WTC11 (cell line): ENCODE data around the gene CUL4A. TPM values are rescaled to one million over a fixed set of nuclear protein-coding genes. Genes with fewer than 3 reads are reported as not detected.
A peak's percentile ranks its signal among the peaks of the same experiment; 100 is the strongest.

Source experiments
- ATAC-seq: fragments of 200-7000 bp; cut with Tn5 transposase; 2 replicates; pipeline ENCODE4 v1.10.0; 2021; ENCODE audit warnings: mild to moderate bottlenecking, moderate library complexity
- CTCF ChIA-PET: fragments of 300-600 bp; sonication (Branson Sonifier 250); formaldehyde crosslinking; loops from one replicate; lab custom pipeline; 2021; ENCODE audit warnings: antibody characterized with exemption; lab: Charles Lee
- POLR2A ChIA-PET: fragments of 350-600 bp; sonication (Branson Sonifier 250); formaldehyde crosslinking; loops from one replicate; lab custom pipeline; 2021; ENCODE audit warnings: antibody characterized with exemption; lab: Charles Lee
- DNase-seq: peaks from one replicate; pipeline ENCODE4 v3.0.0; 2021; ENCODE audit warnings: low spot score
- H3K27ac Mint-ChIP-seq: 2 replicates; pipeline ENCODE4 v1.8.0; 2021; ENCODE audit warnings: mixed read lengths
- H3K27me3 Mint-ChIP-seq: 2 replicates; pipeline ENCODE4 v1.8.0; 2021; ENCODE audit warnings: low read depth, mild to moderate bottlenecking, moderate library complexity, mixed read lengths
- H3K36me3 Mint-ChIP-seq: 2 replicates; pipeline ENCODE4 v1.8.0; 2021; ENCODE audit warnings: mixed read lengths
- H3K4me1 Mint-ChIP-seq: 2 replicates; pipeline ENCODE4 v1.8.0; 2022; ENCODE audit warnings: mixed read lengths
- H3K4me3 Mint-ChIP-seq: 2 replicates; pipeline ENCODE4 v1.8.0; 2021; ENCODE audit warnings: mild to moderate bottlenecking, moderate library complexity, mixed read lengths
- H3K9me3 Mint-ChIP-seq: 2 replicates; pipeline ENCODE4 v1.8.0; 2021; ENCODE audit warnings: mixed read lengths
- ATF3 ChIP-seq: sonication (generic); formaldehyde crosslinking; conservative IDR thresholded peaks from 2 replicates; pipeline ENCODE4 v1.8.1; 2022; ENCODE audit warnings: mild to moderate bottlenecking, missing genetic modification reagents
- CBFB ChIP-seq: sonication (generic); formaldehyde crosslinking; IDR thresholded peaks from 2 replicates; pipeline ENCODE4 v1.8.1; 2022; ENCODE audit warnings: mild to moderate bottlenecking, low read depth, missing genetic modification reagents
- EMX1 ChIP-seq: fragments of 250-450 bp; sonication (Bioruptor Pico); IDR thresholded peaks from 2 replicates; pipeline ENCODE4 v1.8.0; 2021; ENCODE audit warnings: mild to moderate bottlenecking
- ERG ChIP-seq: fragments of 250-450 bp; sonication (Bioruptor Pico); IDR thresholded peaks from 2 replicates; pipeline ENCODE4 v1.8.0; 2021; ENCODE audit warnings: mild to moderate bottlenecking
- ESRRA ChIP-seq: sonication (generic); formaldehyde crosslinking; IDR thresholded peaks from 2 replicates; pipeline ENCODE4 v1.8.1; 2022; ENCODE audit warnings: mild to moderate bottlenecking, missing genetic modification reagents, borderline replicate concordance
- FOXJ3 ChIP-seq: sonication (generic); formaldehyde crosslinking; IDR thresholded peaks from 2 replicates; pipeline ENCODE4 v1.9.0; 2021; ENCODE audit warnings: missing genetic modification reagents, mild to moderate bottlenecking, borderline replicate concordance
- GABPB1 ChIP-seq: sonication (generic); formaldehyde crosslinking; IDR thresholded peaks from 2 replicates; pipeline ENCODE4 v1.8.1; 2023; ENCODE audit warnings: mild to moderate bottlenecking, missing genetic modification reagents
- HMGA2 ChIP-seq: fragments of 250-450 bp; sonication (Bioruptor Pico); IDR thresholded peaks from 2 replicates; pipeline ENCODE4 v1.4.0; 2021; ENCODE audit warnings: mild to moderate bottlenecking, moderate library complexity
- RORB ChIP-seq: fragments of 250-450 bp; sonication (Bioruptor Pico); IDR thresholded peaks from 2 replicates; pipeline ENCODE4 v1.9.0; 2021; ENCODE audit warnings: mild to moderate bottlenecking
- SP1 ChIP-seq: sonication (generic); formaldehyde crosslinking; conservative IDR thresholded peaks from 2 replicates; pipeline ENCODE4 v1.8.1; 2022; ENCODE audit warnings: missing genetic modification reagents
- TCF7 ChIP-seq: sonication (generic); formaldehyde crosslinking; IDR thresholded peaks from 2 replicates; pipeline ENCODE4 v1.8.0; 2022; ENCODE audit warnings: mild to moderate bottlenecking, low read depth, missing genetic modification reagents, moderate library complexity
- ZBTB21 ChIP-seq: sonication (generic); formaldehyde crosslinking; IDR thresholded peaks from 2 replicates; pipeline ENCODE4 v1.8.1; 2023; ENCODE audit warnings: mild to moderate bottlenecking, missing genetic modification reagents, borderline replicate concordance
- ZNF512 ChIP-seq: sonication (generic); formaldehyde crosslinking; IDR thresholded peaks from 2 replicates; pipeline ENCODE4 v1.8.1; 2022; ENCODE audit warnings: missing genetic modification reagents, borderline replicate concordance
- total RNA-seq: library from RNA; stranded (reverse); gene quantifications from 3 replicates; pipeline ENCODE4 v1.2.3, GENCODE V29; 2021
- TF ChIP-seq, protein P1 (sequence below): sonication (generic); formaldehyde crosslinking; IDR thresholded peaks from 2 replicates; pipeline ENCODE4 v1.8.1; 2022; ENCODE audit warnings: low read depth, mild to moderate bottlenecking, moderate library complexity, missing genetic modification reagents, borderline replicate concordance
- TF ChIP-seq, protein P2 (sequence below): fragments of 250-450 bp; sonication (Bioruptor Pico); IDR thresholded peaks from 2 replicates; pipeline ENCODE4 v1.9.0; 2021; ENCODE audit warnings: mild to moderate bottlenecking, borderline replicate concordance
- TF ChIP-seq, protein P3 (sequence below): sonication (generic); formaldehyde crosslinking; IDR thresholded peaks from 2 replicates; pipeline ENCODE4 v1.8.0; 2022; ENCODE audit warnings: mild to moderate bottlenecking, missing genetic modification reagents
- TF ChIP-seq, protein P4 (sequence below): sonication (generic); formaldehyde crosslinking; IDR thresholded peaks from 2 replicates; pipeline ENCODE4 v1.8.0; 2022; ENCODE audit warnings: mild to moderate bottlenecking, missing genetic modification reagents

CUL4A gene
- total RNA-seq, 1 experiment from 2014 or later: 99.9 TPM

DNA sequence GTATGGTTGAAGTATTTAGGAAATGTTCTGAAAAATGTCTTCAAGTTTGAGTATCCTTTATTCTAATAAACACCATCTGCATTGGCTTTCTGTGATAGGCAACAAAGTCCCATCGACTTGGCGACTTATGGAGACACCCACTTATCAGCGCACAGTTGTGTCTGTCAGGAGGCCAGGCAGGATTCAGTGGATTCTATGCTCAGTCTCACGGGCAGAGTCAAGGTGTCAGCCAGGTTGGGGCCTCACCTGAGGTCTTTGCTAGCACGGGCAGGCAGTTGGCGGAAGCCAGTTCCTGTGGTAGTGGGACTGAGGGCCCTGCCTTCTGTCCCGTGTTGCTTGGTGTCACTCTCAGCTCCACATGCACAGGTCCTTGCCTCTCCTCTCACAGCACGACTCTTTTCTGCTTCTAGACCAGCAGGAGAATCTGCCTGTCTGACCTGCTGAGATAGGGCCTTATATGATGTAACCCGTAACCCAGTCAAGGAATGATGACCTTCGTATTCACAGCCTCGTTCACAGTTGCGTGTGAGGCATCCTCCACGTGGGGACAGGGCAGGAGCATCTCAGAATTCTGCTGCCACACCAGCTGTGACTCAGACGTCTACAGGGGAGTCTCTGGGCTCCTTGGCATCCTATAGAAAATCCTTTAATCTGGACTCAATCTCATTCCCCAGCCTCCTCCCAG is 10.0 kb downstream of the CUL4A start:
- Mint-ChIP-seq H3K27ac (peak overlapping the region; percentile 81; the same call in 1 of the 2 replicates), H3K4me1 (peaks cover 3% of the 10 kb centered on the region; the same call in 1 of the 2 replicates), H3K9me3 (no peaks in the 10 kb centered on the region), H3K4me3 (no peak overlapping the region), H3K36me3 (peaks cover 43% of the 10 kb centered on the region), H3K27me3 (no peaks in the 10 kb centered on the region)
- POLR2A ChIA-PET: interaction anchor here (1.2 kb wide), 1 partner anchor 10 kb away, joined by 3 read pairs; the partner anchor contains the start of gene CUL4A
- no peak for TF ChIP-seq ATF3
- no peak for TF ChIP-seq HMGA2
- TF ChIP-seq RORB (CRISPR knock-in tag): no peak
- no peak for TF ChIP-seq ZNF512 (CRISPR knock-in tag)
- TF ChIP-seq, protein P1, sequence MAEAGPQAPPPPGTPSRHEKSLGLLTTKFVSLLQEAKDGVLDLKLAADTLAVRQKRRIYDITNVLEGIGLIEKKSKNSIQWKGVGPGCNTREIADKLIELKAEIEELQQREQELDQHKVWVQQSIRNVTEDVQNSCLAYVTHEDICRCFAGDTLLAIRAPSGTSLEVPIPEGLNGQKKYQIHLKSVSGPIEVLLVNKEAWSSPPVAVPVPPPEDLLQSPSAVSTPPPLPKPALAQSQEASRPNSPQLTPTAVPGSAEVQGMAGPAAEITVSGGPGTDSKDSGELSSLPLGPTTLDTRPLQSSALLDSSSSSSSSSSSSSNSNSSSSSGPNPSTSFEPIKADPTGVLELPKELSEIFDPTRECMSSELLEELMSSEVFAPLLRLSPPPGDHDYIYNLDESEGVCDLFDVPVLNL (CRISPR knock-in tag): no peak
- no peak for TF ChIP-seq EMX1 (CRISPR knock-in tag)
- no peak for TF ChIP-seq ESRRA
- no peak for TF ChIP-seq CBFB (CRISPR knock-in tag)
- TF ChIP-seq, protein P2, sequence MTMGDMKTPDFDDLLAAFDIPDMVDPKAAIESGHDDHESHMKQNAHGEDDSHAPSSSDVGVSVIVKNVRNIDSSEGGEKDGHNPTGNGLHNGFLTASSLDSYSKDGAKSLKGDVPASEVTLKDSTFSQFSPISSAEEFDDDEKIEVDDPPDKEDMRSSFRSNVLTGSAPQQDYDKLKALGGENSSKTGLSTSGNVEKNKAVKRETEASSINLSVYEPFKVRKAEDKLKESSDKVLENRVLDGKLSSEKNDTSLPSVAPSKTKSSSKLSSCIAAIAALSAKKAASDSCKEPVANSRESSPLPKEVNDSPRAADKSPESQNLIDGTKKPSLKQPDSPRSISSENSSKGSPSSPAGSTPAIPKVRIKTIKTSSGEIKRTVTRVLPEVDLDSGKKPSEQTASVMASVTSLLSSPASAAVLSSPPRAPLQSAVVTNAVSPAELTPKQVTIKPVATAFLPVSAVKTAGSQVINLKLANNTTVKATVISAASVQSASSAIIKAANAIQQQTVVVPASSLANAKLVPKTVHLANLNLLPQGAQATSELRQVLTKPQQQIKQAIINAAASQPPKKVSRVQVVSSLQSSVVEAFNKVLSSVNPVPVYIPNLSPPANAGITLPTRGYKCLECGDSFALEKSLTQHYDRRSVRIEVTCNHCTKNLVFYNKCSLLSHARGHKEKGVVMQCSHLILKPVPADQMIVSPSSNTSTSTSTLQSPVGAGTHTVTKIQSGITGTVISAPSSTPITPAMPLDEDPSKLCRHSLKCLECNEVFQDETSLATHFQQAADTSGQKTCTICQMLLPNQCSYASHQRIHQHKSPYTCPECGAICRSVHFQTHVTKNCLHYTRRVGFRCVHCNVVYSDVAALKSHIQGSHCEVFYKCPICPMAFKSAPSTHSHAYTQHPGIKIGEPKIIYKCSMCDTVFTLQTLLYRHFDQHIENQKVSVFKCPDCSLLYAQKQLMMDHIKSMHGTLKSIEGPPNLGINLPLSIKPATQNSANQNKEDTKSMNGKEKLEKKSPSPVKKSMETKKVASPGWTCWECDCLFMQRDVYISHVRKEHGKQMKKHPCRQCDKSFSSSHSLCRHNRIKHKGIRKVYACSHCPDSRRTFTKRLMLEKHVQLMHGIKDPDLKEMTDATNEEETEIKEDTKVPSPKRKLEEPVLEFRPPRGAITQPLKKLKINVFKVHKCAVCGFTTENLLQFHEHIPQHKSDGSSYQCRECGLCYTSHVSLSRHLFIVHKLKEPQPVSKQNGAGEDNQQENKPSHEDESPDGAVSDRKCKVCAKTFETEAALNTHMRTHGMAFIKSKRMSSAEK (CRISPR knock-in tag): no peak
- TF ChIP-seq, protein P3, sequence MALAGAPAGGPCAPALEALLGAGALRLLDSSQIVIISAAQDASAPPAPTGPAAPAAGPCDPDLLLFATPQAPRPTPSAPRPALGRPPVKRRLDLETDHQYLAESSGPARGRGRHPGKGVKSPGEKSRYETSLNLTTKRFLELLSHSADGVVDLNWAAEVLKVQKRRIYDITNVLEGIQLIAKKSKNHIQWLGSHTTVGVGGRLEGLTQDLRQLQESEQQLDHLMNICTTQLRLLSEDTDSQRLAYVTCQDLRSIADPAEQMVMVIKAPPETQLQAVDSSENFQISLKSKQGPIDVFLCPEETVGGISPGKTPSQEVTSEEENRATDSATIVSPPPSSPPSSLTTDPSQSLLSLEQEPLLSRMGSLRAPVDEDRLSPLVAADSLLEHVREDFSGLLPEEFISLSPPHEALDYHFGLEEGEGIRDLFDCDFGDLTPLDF (CRISPR knock-in tag): no peak
- TF ChIP-seq FOXJ3: no peak
- DNase-seq (no peak), ATAC-seq (no peak)
- CTCF ChIA-PET: no interaction called here

GRCh38 chr13:113220141-113220598 is 10.8 kb downstream of the CUL4A start:
- Mint-ChIP-seq H3K9me3 (no peaks in the 10 kb centered on the region), H3K4me3 (no peak overlapping the region), H3K27ac (peak overlapping the region; percentile 88), H3K27me3 (no peaks in the 10 kb centered on the region), H3K4me1 (peaks cover 3% of the 10 kb centered on the region; the same call in 1 of the 2 replicates), H3K36me3 (peaks cover 51% of the 10 kb centered on the region)
- POLR2A ChIA-PET: interaction anchor here (1.2 kb wide), 1 partner anchor 11 kb away, joined by 3 read pairs; the partner anchor contains the start of gene CUL4A
- ATAC-seq (no peak), DNase-seq (no peak)
- CTCF ChIA-PET: no interaction called here
- TF ChIP-seq GABPB1 (CRISPR knock-in tag) (no peak), SP1 (CRISPR knock-in tag) (no peak), TCF7 (CRISPR knock-in tag) (no peak), FOXJ3 (no peak), ZBTB21 (no peak), ERG (CRISPR knock-in tag) (no peak)
- TF ChIP-seq, protein P2 (CRISPR knock-in tag): no peak
- TF ChIP-seq, protein P4, sequence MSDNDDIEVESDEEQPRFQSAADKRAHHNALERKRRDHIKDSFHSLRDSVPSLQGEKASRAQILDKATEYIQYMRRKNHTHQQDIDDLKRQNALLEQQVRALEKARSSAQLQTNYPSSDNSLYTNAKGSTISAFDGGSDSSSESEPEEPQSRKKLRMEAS (CRISPR knock-in tag): no peak
